Neural cell (in vitro differentiated cells): ENCODE measurements around the gene NADK2.

Experiments
- CTCF ChIP-seq: fragments of 450-650 bp; IDR thresholded peaks from 2 replicates; pipeline ENCODE4 v1.5.1; 2014; ENCODE audit warnings: antibody characterized with exemption, mild to moderate bottlenecking, moderate library complexity; ENCODE audit not compliant: poor library complexity, severe bottlenecking
- EP300 ChIP-seq: fragments of 450-650 bp; conservative IDR thresholded peaks from 2 replicates; pipeline ENCODE4 v1.6.1; 2014; ENCODE audit warnings: antibody characterized with exemption, mild to moderate bottlenecking, moderate library complexity; ENCODE audit not compliant: poor library complexity, severe bottlenecking
- EZH2 ChIP-seq: fragments of 200-600, 300-800 bp; shearing (Covaris generic), sonication (generic); IDR thresholded peaks from 2 replicates; pipeline ENCODE4 v1.6.1; 2014; ENCODE audit warnings: antibody characterized with exemption, low read length, borderline replicate concordance, mild to moderate bottlenecking; ENCODE audit not compliant: insufficient read depth, poor library complexity, severe bottlenecking
- MXI1 ChIP-seq: fragments of 450-650 bp; conservative IDR thresholded peaks from 2 replicates; pipeline ENCODE4 v1.6.1; 2014; ENCODE audit warnings: antibody characterized with exemption, mild to moderate bottlenecking; ENCODE audit not compliant: poor library complexity, severe bottlenecking
- POLR2AphosphoS5 ChIP-seq: IDR thresholded peaks from 2 replicates; pipeline ENCODE4 v1.6.1; 2012
- RAD21 ChIP-seq: fragments of 450-650 bp; conservative IDR thresholded peaks from 2 replicates; pipeline ENCODE4 v1.6.1; 2014; ENCODE audit warnings: antibody characterized with exemption, mild to moderate bottlenecking, moderate library complexity
- REST ChIP-seq: IDR thresholded peaks from 2 replicates; pipeline ENCODE4 v1.6.1; 2012; ENCODE audit warnings: borderline replicate concordance
- SMC3 ChIP-seq: fragments of 450-650 bp; conservative IDR thresholded peaks from 2 replicates; pipeline ENCODE4 v1.6.1; 2014; ENCODE audit warnings: antibody characterized with exemption, mild to moderate bottlenecking, moderate library complexity; ENCODE audit not compliant: poor library complexity
- TAF1 ChIP-seq: IDR thresholded peaks from 2 replicates; pipeline ENCODE4 v1.6.1; 2012; ENCODE audit warnings: low read depth

GRCh38 chr5:36217988-36218387 is 23.7 kb downstream of the NADK2 start:
- no peak for TF ChIP-seq CTCF
- TF ChIP-seq REST: no peak
- no peak for TF ChIP-seq TAF1
- TF ChIP-seq POLR2AphosphoS5: no peak
- TF ChIP-seq EP300: no peak
- no peak for TF ChIP-seq RAD21
- TF ChIP-seq MXI1: no peak
- TF ChIP-seq EZH2: no peak
- TF ChIP-seq SMC3: no peak
